ENCODE results near the gene ZCCHC14. TPM values are rescaled to one million over a fixed set of nuclear protein-coding genes. Genes with fewer than 3 reads are reported as not detected.

Gene ZCCHC14
- total and polyA plus RNA-seq, 2 donors, result 2.7 to 7.3 TPM

GRCh38 chr16:87407511-87408112 lies 85.2 kb downstream of the ZCCHC14 start:
- Histone ChIP-seq H3K4me1 (ENCODE audit: control insufficient read depth in 2 of 2, insufficient read depth in 2 of 2, low read length in 2 of 2) (no peaks in the 10 kb centered on the region), H3K27me3 (ENCODE audit: control insufficient read depth in 2 of 2, insufficient read depth in 1 of 2, low read length in 1 of 2) (no peaks in the 10 kb centered on the region), H3K27ac (ENCODE audit: low read depth in 1 of 2, low read length in 1 of 2) (no peak overlapping the region), H3K36me3 (ENCODE audit: control insufficient read depth in 2 of 2, insufficient read depth in 2 of 2, low read length in 1 of 2) (peaks cover 30 to 42% of the 10 kb centered on the region in 2 donors), H3K4me3 (ENCODE audit: low read length in 2 of 2) (no peak overlapping the region), H3K9me3 (ENCODE audit: control insufficient read depth in 2 of 2, insufficient read depth in 1 of 2, low read length in 1 of 2) (no peaks in the 10 kb centered on the region)
- no peak for DNase-seq (ENCODE audit: low read depth in 6 of 9, low spot score in 9 of 9)
- WGBS, result 91% methylated on average over 26 of the region's 26 CpGs

GRCh38 chr16:87406495-87407088 lies 86.2 kb downstream of the ZCCHC14 start:
- Histone ChIP-seq H3K4me1 (ENCODE audit: control insufficient read depth in 2 of 2, insufficient read depth in 2 of 2, low read length in 2 of 2) (no peaks in the 10 kb centered on the region), H3K36me3 (ENCODE audit: control insufficient read depth in 2 of 2, insufficient read depth in 2 of 2, low read length in 1 of 2) (peaks cover 33 to 34% of the 10 kb centered on the region in 2 donors), H3K9me3 (ENCODE audit: control insufficient read depth in 2 of 2, insufficient read depth in 1 of 2, low read length in 1 of 2) (no peaks in the 10 kb centered on the region)

GRCh38 chr16:87404764-87405625 lies 87.8 kb downstream of the ZCCHC14 start:
- 98% methylated on average over 19 of the region's 19 CpGs for WGBS
- no peaks in the 10 kb centered on the region for H3K4me1 ChIP-seq (ENCODE audit: control insufficient read depth in 2 of 2, insufficient read depth in 2 of 2, low read length in 2 of 2)
- no peak overlapping the region for H3K4me3 ChIP-seq (ENCODE audit: low read length in 2 of 2)
- no peak for DNase-seq (ENCODE audit: low read depth in 6 of 9, low spot score in 9 of 9)
- no peak overlapping the region for H3K27ac ChIP-seq (ENCODE audit: low read depth in 1 of 2, low read length in 1 of 2)
- no peaks in the 10 kb centered on the region for H3K9me3 ChIP-seq (ENCODE audit: control insufficient read depth in 2 of 2, insufficient read depth in 1 of 2, low read length in 1 of 2)
- H3K27me3 ChIP-seq (ENCODE audit: control insufficient read depth in 2 of 2, insufficient read depth in 1 of 2, low read length in 1 of 2), result no peaks in the 10 kb centered on the region
- peaks cover 38 to 39% of the 10 kb centered on the region in 2 donors for H3K36me3 ChIP-seq (ENCODE audit: control insufficient read depth in 2 of 2, insufficient read depth in 2 of 2, low read length in 1 of 2)

More at GRCh38 chr16:87406495-87407088, 86.2 kb downstream of the ZCCHC14 start:
- H3K4me3 ChIP-seq (ENCODE audit: low read length in 2 of 2), result no peak overlapping the region
- DNase-seq (ENCODE audit: low read depth in 6 of 9, low spot score in 9 of 9), result no peak
- no peak overlapping the region for H3K27ac ChIP-seq (ENCODE audit: low read depth in 1 of 2, low read length in 1 of 2)
- WGBS, result 96% methylated on average over 14 of the region's 14 CpGs
- no peaks in the 10 kb centered on the region for H3K27me3 ChIP-seq (ENCODE audit: control insufficient read depth in 2 of 2, insufficient read depth in 1 of 2, low read length in 1 of 2)

GRCh38 chr16:87395181-87395842 lies 97.5 kb downstream of the ZCCHC14 start:
- H3K36me3 ChIP-seq (ENCODE audit: control insufficient read depth in 2 of 2, insufficient read depth in 2 of 2, low read length in 1 of 2), result peaks cover 11 to 12% of the 10 kb centered on the region in 2 donors
- H3K27me3 ChIP-seq (ENCODE audit: control insufficient read depth in 2 of 2, insufficient read depth in 1 of 2, low read length in 1 of 2), result peaks cover 0 to 2% of the 10 kb centered on the region in 2 donors
- no peaks in the 10 kb centered on the region for H3K9me3 ChIP-seq (ENCODE audit: control insufficient read depth in 2 of 2, insufficient read depth in 1 of 2, low read length in 1 of 2)
- H3K27ac ChIP-seq (ENCODE audit: low read depth in 1 of 2, low read length in 1 of 2), result no peak overlapping the region
- H3K4me1 ChIP-seq (ENCODE audit: control insufficient read depth in 2 of 2, insufficient read depth in 2 of 2, low read length in 2 of 2), result peaks cover 18% of the 10 kb centered on the region in 2 donors
- DNase-seq (ENCODE audit: low read depth in 6 of 9, low spot score in 9 of 9), result no peak
- no peak overlapping the region for H3K4me3 ChIP-seq (ENCODE audit: low read length in 2 of 2)
- 97% methylated on average over 7 of the region's 7 CpGs for WGBS

- H3K4me3 ChIP-seq (ENCODE audit: low read length in 2 of 2), result peak overlapping the region; percentile 66 to 93
- WGBS, result 95% methylated on average over 6 of the region's 6 CpGs
- no peaks in the 10 kb centered on the region for H3K9me3 ChIP-seq (ENCODE audit: control insufficient read depth in 2 of 2, insufficient read depth in 1 of 2, low read length in 1 of 2)
- DNase-seq (ENCODE audit: low read depth in 6 of 9, low spot score in 9 of 9), result no peak
- H3K4me1 ChIP-seq (ENCODE audit: control insufficient read depth in 2 of 2, insufficient read depth in 2 of 2, low read length in 2 of 2), result peaks cover 18 to 21% of the 10 kb centered on the region in 2 donors
- peaks cover 3 to 4% of the 10 kb centered on the region in 2 donors for H3K36me3 ChIP-seq (ENCODE audit: control insufficient read depth in 2 of 2, insufficient read depth in 2 of 2, low read length in 1 of 2)
- H3K27me3 ChIP-seq (ENCODE audit: control insufficient read depth in 2 of 2, insufficient read depth in 1 of 2, low read length in 1 of 2), result peaks cover 0 to 2% of the 10 kb centered on the region in 2 donors
- H3K27ac ChIP-seq (ENCODE audit: low read depth in 1 of 2, low read length in 1 of 2), result no peak overlapping the region
Measured at GRCh38 chr16:87393680-87394055, 99.2 kb downstream of the ZCCHC14 start.

GRCh38 chr16:87392821-87393679 lies 99.8 kb downstream of the ZCCHC14 start:
- DNase-seq (ENCODE audit: low read depth in 6 of 9, low spot score in 9 of 9), result peak in 4 of 9 donors; percentile 18 to 59 (median 24)
- H3K9me3 ChIP-seq (ENCODE audit: control insufficient read depth in 2 of 2, insufficient read depth in 1 of 2, low read length in 1 of 2), result no peaks in the 10 kb centered on the region
- H3K4me3 ChIP-seq (ENCODE audit: low read length in 2 of 2), result peak overlapping the region; percentile 66 to 93
- H3K27ac ChIP-seq (ENCODE audit: low read depth in 1 of 2, low read length in 1 of 2), result peak overlapping the region in 1 of 2 donors; percentile 92
- peaks cover 20 to 27% of the 10 kb centered on the region in 2 donors for H3K4me1 ChIP-seq (ENCODE audit: control insufficient read depth in 2 of 2, insufficient read depth in 2 of 2, low read length in 2 of 2)
- WGBS, result 6% methylated on average over 53 of the region's 53 CpGs
- peaks cover 0 to 2% of the 10 kb centered on the region in 2 donors for H3K27me3 ChIP-seq (ENCODE audit: control insufficient read depth in 2 of 2, insufficient read depth in 1 of 2, low read length in 1 of 2)
- no peaks in the 10 kb centered on the region for H3K36me3 ChIP-seq (ENCODE audit: control insufficient read depth in 2 of 2, insufficient read depth in 2 of 2, low read length in 1 of 2)

- peak; percentile 88 to 100 (median 97) for DNase-seq (ENCODE audit: low read depth in 6 of 9, low spot score in 9 of 9)
- under 1% methylated on average over 113 of the region's 113 CpGs for WGBS
- peaks cover 29 to 36% of the 10 kb centered on the region in 2 donors for H3K4me1 ChIP-seq (ENCODE audit: control insufficient read depth in 2 of 2, insufficient read depth in 2 of 2, low read length in 2 of 2)
Measured at GRCh38 chr16:87391950-87392820, 100.6 kb downstream of the ZCCHC14 start, which contains the start of gene MAP1LC3B. Gene MAP1LC3B (plus strand): TSS chr16:87392336. CDS start chr16:87392428, 92 bp downstream.

More at GRCh38 chr16:87391950-87392820, 100.6 kb downstream of the ZCCHC14 start, which contains the start of gene MAP1LC3B:
- no peaks in the 10 kb centered on the region for H3K36me3 ChIP-seq (ENCODE audit: control insufficient read depth in 2 of 2, insufficient read depth in 2 of 2, low read length in 1 of 2)
- no peaks in the 10 kb centered on the region for H3K9me3 ChIP-seq (ENCODE audit: control insufficient read depth in 2 of 2, insufficient read depth in 1 of 2, low read length in 1 of 2)
- H3K4me3 ChIP-seq (ENCODE audit: low read length in 2 of 2), result peak within 1 kb of the TSS; percentile 66 to 93
- H3K27me3 ChIP-seq (ENCODE audit: control insufficient read depth in 2 of 2, insufficient read depth in 1 of 2, low read length in 1 of 2), result peaks cover 0 to 2% of the 10 kb centered on the region in 2 donors
- H3K27ac ChIP-seq (ENCODE audit: low read depth in 1 of 2, low read length in 1 of 2), result peak within 1 kb of the TSS; percentile 93
